CD14-positive monocyte (primary cell): ENCODE measurements around the gene PPM1B. TPM values are rescaled to one million over a fixed set of nuclear protein-coding genes. Genes with fewer than 3 reads are reported as not detected.

ENCODE experiments used
- DNase-seq, 3 donors: peaks; one replicate each; pipeline ENCODE4 v3.0.0-alpha.2; 2011 to 2022
- H2AFZ ChIP-seq: 2 replicates; pipeline ENCODE4 v1.6.0; 2012; ENCODE audit warnings: mild to moderate bottlenecking, low read depth, low read length, inconsistent platforms; ENCODE audit not compliant: insufficient read depth, poor library complexity, severe bottlenecking
- H3K27ac ChIP-seq, 2 donors: 1 replicate in 1 of 2; 2 replicates in 1 of 2; pipeline ENCODE4 v1.5.1; 2012 to 2013; ENCODE audit warnings: low read length in 2 of 2, control low read depth in 1 of 2, inconsistent platforms in 1 of 2, low read depth in 1 of 2, mild to moderate bottlenecking in 1 of 2
- H3K27me3 ChIP-seq, 2 donors: one replicate each; pipeline versions ENCODE4 v1.6.0 to v1.6.1; 2011 to 2013; ENCODE audit warnings: low read length in 2 of 2; ENCODE audit not compliant: control insufficient read depth in 2 of 2, insufficient read depth in 2 of 2
- H3K36me3 ChIP-seq, 2 donors: replicated peaks in 1 of 2; 1 replicate in 1 of 2; 2 replicates in 1 of 2; pipeline versions ENCODE4 v1.5.1 to v1.6.1; 2012 to 2013; ENCODE audit warnings: low read length in 2 of 2, control low read depth in 1 of 2, inconsistent platforms in 1 of 2, mild to moderate bottlenecking in 1 of 2; ENCODE audit not compliant: insufficient read depth in 2 of 2, control insufficient read depth in 1 of 2
- H3K4me1 ChIP-seq, 2 donors: 1 replicate in 1 of 2; 2 replicates in 1 of 2; pipeline versions ENCODE4 v1.5.1 to v1.6.1; 2012 to 2013; ENCODE audit warnings: low read length in 2 of 2, control low read depth in 1 of 2, inconsistent platforms in 1 of 2, mild to moderate bottlenecking in 1 of 2, moderate library complexity in 1 of 2; ENCODE audit not compliant: insufficient read depth in 2 of 2, control insufficient read depth in 1 of 2
- H3K4me2 ChIP-seq: replicated peaks from 2 replicates; pipeline ENCODE3; 2012; ENCODE audit warnings: low read length, moderate library complexity, mild to moderate bottlenecking; ENCODE audit not compliant: poor library complexity, severe bottlenecking; ENCODE audit errors: extremely low read depth
- H3K4me3 ChIP-seq, 3 experiments: fragments of 200-600 bp in 1 of 3; sonication (generic) in 1 of 3; replicated peaks in 1 of 3; 1 replicate in 2 of 3; 2 replicates in 1 of 3; pipeline ENCODE4 v1.5.1; 2011 to 2013; ENCODE audit warnings: low read length in 3 of 3, mild to moderate bottlenecking in 3 of 3, control low read depth in 2 of 3, low read depth in 2 of 3, inconsistent platforms in 1 of 3, moderate library complexity in 1 of 3
- H3K79me2 ChIP-seq: 2 replicates; pipeline ENCODE4 v1.6.0; 2012; ENCODE audit warnings: mild to moderate bottlenecking, control low read depth, inconsistent platforms, low read length, moderate library complexity; ENCODE audit not compliant: insufficient read depth
- H3K9ac ChIP-seq: 2 replicates; pipeline ENCODE4 v1.6.0; 2017; ENCODE audit warnings: low read length, mild to moderate bottlenecking; ENCODE audit not compliant: insufficient read depth, poor library complexity, severe bottlenecking
- H3K9me3 ChIP-seq, 2 donors: replicated peaks in 1 of 2; 1 replicate in 1 of 2; 2 replicates in 1 of 2; pipeline versions ENCODE4 v1.5.1 to v1.6.1; 2012 to 2013; ENCODE audit warnings: low read length in 2 of 2, control low read depth in 1 of 2; ENCODE audit not compliant: control insufficient read depth in 1 of 2, insufficient read depth in 1 of 2
- H4K20me1 ChIP-seq: 2 replicates; pipeline ENCODE4 v1.6.0; 2012; ENCODE audit warnings: mild to moderate bottlenecking, low read length, control low read depth, moderate library complexity; ENCODE audit not compliant: insufficient read depth
- H3K27ac Mint-ChIP-seq, 7 donors: one replicate each; pipeline ENCODE4 v1.8.0; 2020; ENCODE audit warnings: mild to moderate bottlenecking in 7 of 7, mixed read lengths in 7 of 7, moderate library complexity in 6 of 7, inconsistent platforms in 2 of 7
- H3K27me3 Mint-ChIP-seq, 3 donors: one replicate each; pipeline ENCODE4 v1.8.0; 2021 to 2022; ENCODE audit warnings: low read depth in 3 of 3, mild to moderate bottlenecking in 3 of 3, mixed read lengths in 3 of 3, moderate library complexity in 3 of 3, inconsistent platforms in 1 of 3
- H3K36me3 Mint-ChIP-seq, 2 donors: one replicate each; pipeline ENCODE4 v1.8.0; 2020; ENCODE audit warnings: mixed read lengths in 2 of 2, inconsistent platforms in 1 of 2, mild to moderate bottlenecking in 1 of 2
- H3K4me1 Mint-ChIP-seq: one replicate; pipeline ENCODE4 v1.8.0; 2020; ENCODE audit warnings: mild to moderate bottlenecking, mixed read lengths
- H3K4me3 Mint-ChIP-seq, 2 donors: one replicate each; pipeline ENCODE4 v1.8.0; 2020; ENCODE audit warnings: mild to moderate bottlenecking in 2 of 2, mixed read lengths in 2 of 2, moderate library complexity in 1 of 2
- H3K9me3 Mint-ChIP-seq, 7 donors: one replicate each; pipeline ENCODE4 v1.8.0; 2020 to 2022; ENCODE audit warnings: mixed read lengths in 7 of 7, mild to moderate bottlenecking in 6 of 7, moderate library complexity in 6 of 7, inconsistent platforms in 2 of 7
- CTCF ChIP-seq: fragments of 200-600 bp; IDR thresholded peaks from one replicate; pipeline ENCODE4 v1.8.0; 2022; ENCODE audit warnings: antibody characterized with exemption, mild to moderate bottlenecking
- WGBS: methylation state at CpG from one replicate; pipeline ENCODE4 v1.1.5; 2013; ENCODE audit warnings: missing lambda C conversion rate; ENCODE audit not compliant: insufficient coverage; 5-methylcytosine and 5-hydroxymethylcytosine counted together
- intact Hi-C, 2 donors: fragments of 100-400 bp; cut with micrococcal nuclease; formaldehyde crosslinking; loops; one replicate each; pipeline versions ENCODE4 v1.15.0 to v1.15.1; 2023
- polyA plus RNA-seq, 3 donors: library from polyadenylated mRNA; depleted of rRNA in 1 of 3; unstranded in 2 of 3; stranded (reverse) in 1 of 3; fragments of 300-500 nt in 2 of 3; fragments of >200 nt in 1 of 3; fragmentation: Illumina TruSeq in 2 of 3; gene quantifications; 1 replicate in 2 of 3; 2 replicates in 1 of 3; pipeline ENCODE4 v1.2.3, GENCODE V29; 2012 to 2021

PPM1B gene
- polyA plus RNA-seq, 3 donors: 17.7 to 34.6 (median 24.9) TPM

- Histone ChIP-seq H2AFZ (peak overlapping the region; percentile 73), H3K79me2 (peaks cover 57% of the 10 kb centered on the region), H3K36me3 (no peaks in the 10 kb centered on the region), H3K4me3 (peak overlapping the region; percentile 87 to 96 (median 93)), H3K4me1 (peaks cover 15 to 40% of the 10 kb centered on the region in 2 donors), H3K4me2 (peak overlapping the region; percentile 97), H4K20me1 (peaks cover 50% of the 10 kb centered on the region), H3K27me3 (no peaks in the 10 kb centered on the region), H3K27ac (peak overlapping the region; percentile 91 to 96), H3K9ac (peak overlapping the region; percentile 96), H3K9me3 (peaks cover 0 to 4% of the 10 kb centered on the region in 2 donors)
- H3K27ac Mint-ChIP-seq: peak overlapping the region; percentile 98 to 100 (median 99)
- peak; percentile 54 to 69 (median 62) for DNase-seq
- H3K4me3 Mint-ChIP-seq: peak overlapping the region; percentile 99 to 100
- H3K4me1 Mint-ChIP-seq: peaks cover 39% of the 10 kb centered on the region
- no peaks in the 10 kb centered on the region for H3K27me3 Mint-ChIP-seq
- 0% methylated on average over 42 of the region's 54 CpGs for WGBS
- intact Hi-C loops: loop anchor here (5.0 to 10.0 kb wide), 7 partner anchors 47 to 575 kb away; partner anchors contain the start of genes LRPPRC (in 2 of the 2), CAMKMT (in 1 of the 2), PREPL (in 1 of the 2) and THADA (in 1 of the 2)
- H3K9me3 Mint-ChIP-seq: peaks cover 0 to 9% (median 3%) of the 10 kb centered on the region in 7 donors
- peaks cover 8% of the 10 kb centered on the region in 2 donors for H3K36me3 Mint-ChIP-seq
- no peak for TF ChIP-seq CTCF
Observed at GRCh38 chr2:44169155-44169898, 652 bp downstream of the PPM1B start.

GRCh38 chr2:44170311-44170717, 1.6 kb downstream of the PPM1B start:
- Mint-ChIP-seq H3K36me3 (peaks cover 8 to 13% of the 10 kb centered on the region in 2 donors), H3K9me3 (peaks cover 0 to 6% (median 2%) of the 10 kb centered on the region in 7 donors), H3K4me1 (peaks cover 49% of the 10 kb centered on the region), H3K27ac (peak overlapping the region; percentile 95 to 99 (median 98)), H3K4me3 (peak overlapping the region; percentile 99 to 100), H3K27me3 (no peaks in the 10 kb centered on the region)
- H3K4me2 ChIP-seq: peak overlapping the region; percentile 97
- DNase-seq: peak; percentile 25 to 67 (median 41)
- TF ChIP-seq CTCF: no peak
- H3K9me3 ChIP-seq: no peaks in the 10 kb centered on the region
- H3K36me3 ChIP-seq: no peaks in the 10 kb centered on the region
- peaks cover 67% of the 10 kb centered on the region for H3K79me2 ChIP-seq
- intact Hi-C loops: no loop called here
- peaks cover 59% of the 10 kb centered on the region for H4K20me1 ChIP-seq
- peaks cover 18 to 44% of the 10 kb centered on the region in 2 donors for H3K4me1 ChIP-seq
- H3K9ac ChIP-seq: peak overlapping the region; percentile 96
- H3K4me3 ChIP-seq: peak overlapping the region; percentile 87 to 96 (median 93)
- no CpG with 5 or more reads among the region's 3 CpGs for WGBS
- no peak overlapping the region for H2AFZ ChIP-seq
- H3K27me3 ChIP-seq: no peaks in the 10 kb centered on the region
- peak overlapping the region; percentile 14 to 91 for H3K27ac ChIP-seq
